HL-60 (cell line): ENCODE results near the gene MRPL39.

Experiments
- GABPA ChIP-seq: IDR thresholded peaks from 2 replicates; pipeline ENCODE4 v1.6.1; 2012; ENCODE audit warnings: low read depth
- POLR2AphosphoS5 ChIP-seq: IDR thresholded peaks from 2 replicates; pipeline ENCODE4 v1.6.1; 2012; ENCODE audit warnings: low read depth
- SPI1 ChIP-seq: IDR thresholded peaks from 2 replicates; pipeline ENCODE4 v1.6.1; 2012; ENCODE audit warnings: low read depth, mild to moderate bottlenecking, borderline replicate concordance
- TF ChIP-seq, protein P1 (sequence below): IDR thresholded peaks from one replicate; pipeline ENCODE4 v1.5.1; 2011; ENCODE audit warnings: low read length, control low read depth, inconsistent platforms; ENCODE audit not compliant: insufficient read depth
- TF ChIP-seq, protein P2 (sequence below): IDR thresholded peaks from 2 replicates; pipeline ENCODE4 v1.6.1; 2012; ENCODE audit warnings: low read depth; ENCODE audit not compliant: insufficient replicate concordance

DNA sequence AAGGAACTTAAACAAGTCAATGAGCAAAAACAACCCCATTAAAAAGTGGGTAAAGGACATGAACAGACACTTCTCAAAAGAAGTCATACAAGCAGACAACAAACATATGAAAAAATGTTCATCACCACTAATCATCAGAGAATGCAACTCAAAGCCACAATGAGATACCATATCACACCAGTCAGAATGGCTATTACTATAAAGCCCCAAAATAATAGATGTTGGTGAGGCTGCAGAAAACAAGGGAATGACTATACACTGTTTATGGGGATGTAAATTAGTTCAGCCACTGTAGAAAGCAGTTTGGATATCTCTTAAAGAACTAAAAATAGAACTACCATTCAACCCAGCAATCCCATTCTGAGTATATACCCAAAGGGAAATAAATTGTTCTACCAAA, 51.2 kb downstream of the MRPL39 start:
- TF ChIP-seq, protein P1, sequence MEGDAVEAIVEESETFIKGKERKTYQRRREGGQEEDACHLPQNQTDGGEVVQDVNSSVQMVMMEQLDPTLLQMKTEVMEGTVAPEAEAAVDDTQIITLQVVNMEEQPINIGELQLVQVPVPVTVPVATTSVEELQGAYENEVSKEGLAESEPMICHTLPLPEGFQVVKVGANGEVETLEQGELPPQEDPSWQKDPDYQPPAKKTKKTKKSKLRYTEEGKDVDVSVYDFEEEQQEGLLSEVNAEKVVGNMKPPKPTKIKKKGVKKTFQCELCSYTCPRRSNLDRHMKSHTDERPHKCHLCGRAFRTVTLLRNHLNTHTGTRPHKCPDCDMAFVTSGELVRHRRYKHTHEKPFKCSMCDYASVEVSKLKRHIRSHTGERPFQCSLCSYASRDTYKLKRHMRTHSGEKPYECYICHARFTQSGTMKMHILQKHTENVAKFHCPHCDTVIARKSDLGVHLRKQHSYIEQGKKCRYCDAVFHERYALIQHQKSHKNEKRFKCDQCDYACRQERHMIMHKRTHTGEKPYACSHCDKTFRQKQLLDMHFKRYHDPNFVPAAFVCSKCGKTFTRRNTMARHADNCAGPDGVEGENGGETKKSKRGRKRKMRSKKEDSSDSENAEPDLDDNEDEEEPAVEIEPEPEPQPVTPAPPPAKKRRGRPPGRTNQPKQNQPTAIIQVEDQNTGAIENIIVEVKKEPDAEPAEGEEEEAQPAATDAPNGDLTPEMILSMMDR = no peak
- TF ChIP-seq, protein P2, sequence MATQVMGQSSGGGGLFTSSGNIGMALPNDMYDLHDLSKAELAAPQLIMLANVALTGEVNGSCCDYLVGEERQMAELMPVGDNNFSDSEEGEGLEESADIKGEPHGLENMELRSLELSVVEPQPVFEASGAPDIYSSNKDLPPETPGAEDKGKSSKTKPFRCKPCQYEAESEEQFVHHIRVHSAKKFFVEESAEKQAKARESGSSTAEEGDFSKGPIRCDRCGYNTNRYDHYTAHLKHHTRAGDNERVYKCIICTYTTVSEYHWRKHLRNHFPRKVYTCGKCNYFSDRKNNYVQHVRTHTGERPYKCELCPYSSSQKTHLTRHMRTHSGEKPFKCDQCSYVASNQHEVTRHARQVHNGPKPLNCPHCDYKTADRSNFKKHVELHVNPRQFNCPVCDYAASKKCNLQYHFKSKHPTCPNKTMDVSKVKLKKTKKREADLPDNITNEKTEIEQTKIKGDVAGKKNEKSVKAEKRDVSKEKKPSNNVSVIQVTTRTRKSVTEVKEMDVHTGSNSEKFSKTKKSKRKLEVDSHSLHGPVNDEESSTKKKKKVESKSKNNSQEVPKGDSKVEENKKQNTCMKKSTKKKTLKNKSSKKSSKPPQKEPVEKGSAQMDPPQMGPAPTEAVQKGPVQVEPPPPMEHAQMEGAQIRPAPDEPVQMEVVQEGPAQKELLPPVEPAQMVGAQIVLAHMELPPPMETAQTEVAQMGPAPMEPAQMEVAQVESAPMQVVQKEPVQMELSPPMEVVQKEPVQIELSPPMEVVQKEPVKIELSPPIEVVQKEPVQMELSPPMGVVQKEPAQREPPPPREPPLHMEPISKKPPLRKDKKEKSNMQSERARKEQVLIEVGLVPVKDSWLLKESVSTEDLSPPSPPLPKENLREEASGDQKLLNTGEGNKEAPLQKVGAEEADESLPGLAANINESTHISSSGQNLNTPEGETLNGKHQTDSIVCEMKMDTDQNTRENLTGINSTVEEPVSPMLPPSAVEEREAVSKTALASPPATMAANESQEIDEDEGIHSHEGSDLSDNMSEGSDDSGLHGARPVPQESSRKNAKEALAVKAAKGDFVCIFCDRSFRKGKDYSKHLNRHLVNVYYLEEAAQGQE = no peak
- no peak for TF ChIP-seq POLR2AphosphoS5
- no peak for TF ChIP-seq GABPA
- TF ChIP-seq SPI1 = no peak
